Islet of Langerhans (tissue), 1 donor: ENCODE measurements around the gene LGI4.

Experiments used
- FAIRE-seq: peaks from one replicate; lab custom pipeline; 2011; peaks lifted over from hg19 to GRCh38; lab: Jason Lieb, UNC

The LGI4 gene

GRCh38 chr19:35134601-35135242 lies at the start of gene LGI4:
TSS of gene LGI4 (minus strand) at chr19:35135059. CDS start at chr19:35134680, 379 bp downstream.
- no peak for FAIRE-seq

- no peak for FAIRE-seq
Measured at GRCh38 chr19:35184267-35184666, 49.4 kb upstream of the LGI4 start.

- FAIRE-seq, result no peak
Measured at GRCh38 chr19:35181387-35181786, 46.5 kb upstream of the LGI4 start.

DNA sequence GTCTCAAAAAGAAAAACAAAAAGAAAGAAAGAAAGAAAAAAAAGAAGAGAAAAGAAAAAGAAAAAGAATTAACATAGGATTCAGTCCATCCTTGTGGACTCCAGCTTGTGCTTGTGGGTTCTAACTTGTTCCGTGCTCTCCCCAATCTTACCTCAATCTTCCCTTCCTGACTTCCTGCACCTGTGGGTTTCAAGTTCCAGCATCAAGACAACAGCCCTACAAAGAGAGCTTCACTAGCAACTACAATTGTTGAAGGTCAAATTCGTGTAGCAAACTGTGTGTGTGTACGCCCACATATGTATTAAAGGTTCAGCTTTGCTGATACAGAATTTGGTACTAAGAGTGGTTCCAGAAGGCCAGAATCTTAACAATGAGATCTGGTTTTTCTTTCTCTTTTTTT lies 45.0 kb upstream of the LGI4 start:
- no peak for FAIRE-seq

GRCh38 chr19:35178701-35179100 lies 43.8 kb upstream of the LGI4 start:
- FAIRE-seq, result no peak

GRCh38 chr19:35177377-35178274 lies 42.8 kb upstream of the LGI4 start:
- no peak for FAIRE-seq

- FAIRE-seq, result no peak
Measured at GRCh38 chr19:35176181-35176570, 41.3 kb upstream of the LGI4 start.

DNA sequence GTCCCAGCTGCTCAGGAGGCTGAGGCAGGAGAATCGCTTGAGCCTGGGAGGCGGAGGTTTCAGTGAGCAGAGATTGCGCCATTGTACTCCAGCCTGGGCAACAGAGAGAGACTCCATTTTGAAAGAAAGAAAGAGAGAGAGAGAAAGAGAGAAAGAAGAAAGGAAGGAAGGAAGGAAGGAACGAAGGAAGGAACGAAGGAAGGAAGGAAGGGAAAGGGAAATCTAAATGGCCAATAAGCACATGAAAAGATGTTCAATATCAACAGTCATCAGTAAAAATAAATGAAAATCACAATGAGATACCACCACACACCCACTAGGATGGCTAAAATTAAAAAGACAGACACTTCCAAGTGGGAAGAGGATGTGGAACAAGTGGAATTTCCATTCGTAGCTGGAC lies 39.4 kb upstream of the LGI4 start:
- no peak for FAIRE-seq

- FAIRE-seq, result no peak
Measured at GRCh38 chr19:35171730-35172129, 36.9 kb upstream of the LGI4 start.

DNA sequence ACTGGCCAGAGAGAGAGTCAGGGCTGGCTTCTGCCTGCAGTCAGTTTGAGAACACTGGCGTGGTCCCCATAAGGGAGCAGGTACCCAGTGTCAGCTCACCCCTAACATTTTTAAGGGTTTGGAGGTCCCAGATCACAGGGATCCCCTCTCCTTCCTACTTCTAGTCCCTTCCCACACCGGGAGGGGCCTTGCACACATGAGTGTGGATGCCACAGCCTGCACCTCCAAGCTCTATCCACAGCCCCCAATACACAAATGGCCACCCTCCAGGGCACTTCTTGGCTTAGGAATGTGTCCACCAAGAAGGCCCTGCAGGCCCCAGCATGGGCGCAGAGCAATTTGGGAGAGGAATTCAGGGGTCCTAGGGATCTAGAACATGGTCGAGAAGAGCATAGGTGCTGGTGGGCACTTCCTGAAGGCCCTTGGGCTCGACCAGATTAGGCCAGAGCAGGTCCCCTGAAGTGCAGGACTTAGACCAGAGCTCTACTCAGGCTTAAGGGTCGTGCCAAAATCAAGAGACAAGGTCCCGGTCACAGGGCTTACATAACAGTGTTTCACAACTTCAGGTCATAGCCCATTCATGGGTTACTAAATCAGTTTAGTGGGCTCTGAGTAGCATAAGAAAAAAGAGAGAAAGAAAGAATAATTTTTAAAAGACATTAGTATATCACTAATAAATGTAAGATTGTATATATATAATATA lies 35.7 kb upstream of the LGI4 start:
- FAIRE-seq, result no peak

GRCh38 chr19:35169221-35169995 lies 34.5 kb upstream of the LGI4 start:
- FAIRE-seq, result no peak

DNA sequence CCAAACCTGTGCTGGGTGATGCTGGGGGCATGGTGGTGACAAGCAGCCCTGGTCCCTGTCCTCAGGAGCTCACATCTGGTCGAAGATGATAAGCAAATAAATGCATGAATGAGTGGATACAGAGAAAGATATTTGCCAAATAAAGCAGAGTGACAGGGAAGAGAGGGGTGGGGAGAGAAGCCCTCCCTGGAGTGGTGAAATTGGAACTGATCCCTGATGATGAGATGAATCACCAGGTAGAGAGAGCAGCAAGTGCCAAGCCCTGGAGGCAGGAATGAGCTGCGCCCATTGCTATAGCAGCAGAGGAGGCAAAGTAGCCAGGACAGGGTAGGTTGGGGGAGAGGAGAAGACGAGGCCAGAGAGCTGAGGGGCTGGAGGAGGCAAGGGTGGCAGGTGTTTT lies 33.3 kb upstream of the LGI4 start:
- no peak for FAIRE-seq

GRCh38 chr19:35167251-35168119 lies 32.6 kb upstream of the LGI4 start:
- no peak for FAIRE-seq

DNA sequence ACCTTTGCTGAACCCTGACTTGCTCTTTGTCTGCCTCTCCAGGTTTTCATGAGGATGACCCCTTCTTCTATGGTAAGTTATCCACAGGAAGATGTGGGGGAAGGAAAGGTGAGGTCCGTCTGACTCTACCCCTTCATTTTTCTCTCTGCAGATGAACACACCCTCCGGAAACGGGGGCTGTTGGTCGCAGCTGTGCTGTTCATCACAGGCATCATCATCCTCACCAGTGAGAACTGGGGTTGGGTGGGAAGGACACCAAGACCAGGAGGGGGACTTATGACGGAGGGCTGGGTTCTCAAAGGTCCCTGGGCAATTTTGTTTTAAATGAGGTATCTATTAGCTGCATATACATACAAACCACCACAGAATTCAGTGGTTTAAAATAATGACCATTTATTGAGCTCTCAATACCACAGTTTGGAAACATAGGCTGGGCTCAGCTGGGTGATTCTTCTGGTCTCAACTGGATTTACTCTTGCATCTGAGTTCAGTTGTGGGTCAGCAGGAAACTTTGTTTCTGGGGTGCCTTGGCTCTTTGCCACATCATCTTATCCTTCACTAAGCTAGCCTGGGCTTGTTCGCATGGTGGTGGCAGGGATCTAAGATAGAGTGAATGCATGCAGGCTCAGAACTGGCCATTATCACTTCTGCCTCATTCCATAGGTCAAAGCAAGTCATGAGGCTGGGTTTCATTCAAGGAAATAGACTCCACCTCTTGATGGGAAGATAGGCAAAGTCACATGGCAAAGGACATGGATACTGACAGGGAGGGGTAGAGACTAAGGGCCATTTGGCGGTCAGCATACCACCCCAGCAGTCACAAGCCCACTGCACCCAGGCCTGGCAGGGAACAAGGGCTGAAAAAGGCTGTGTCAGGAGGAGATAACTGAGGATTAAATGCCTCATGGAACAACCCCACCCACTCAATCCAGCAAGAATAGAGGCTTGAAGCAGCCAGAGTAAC lies 31.5 kb upstream of the LGI4 start:
- no peak for FAIRE-seq

- no peak for FAIRE-seq
Measured at GRCh38 chr19:35165200-35166058, 30.6 kb upstream of the LGI4 start.

DNA sequence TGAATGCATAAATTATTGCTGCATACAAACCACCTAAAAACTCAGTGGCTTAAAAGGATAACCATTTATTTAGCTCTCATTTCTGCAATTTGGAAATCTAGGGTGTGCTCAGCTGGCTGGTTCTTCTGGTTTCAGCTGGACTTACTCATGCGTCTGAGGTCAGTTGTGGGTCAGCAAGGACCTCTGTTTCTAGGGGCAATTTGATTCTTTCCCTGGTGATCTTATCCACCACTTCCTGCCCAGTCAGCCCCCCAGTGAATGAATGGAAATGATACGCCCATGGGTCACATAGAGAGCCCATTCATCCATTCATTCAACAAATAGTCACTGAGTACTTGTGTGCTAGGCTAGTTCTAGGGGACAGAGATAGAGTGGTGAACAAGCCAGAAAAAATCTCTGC lies 29.6 kb upstream of the LGI4 start:
- no peak for FAIRE-seq

DNA sequence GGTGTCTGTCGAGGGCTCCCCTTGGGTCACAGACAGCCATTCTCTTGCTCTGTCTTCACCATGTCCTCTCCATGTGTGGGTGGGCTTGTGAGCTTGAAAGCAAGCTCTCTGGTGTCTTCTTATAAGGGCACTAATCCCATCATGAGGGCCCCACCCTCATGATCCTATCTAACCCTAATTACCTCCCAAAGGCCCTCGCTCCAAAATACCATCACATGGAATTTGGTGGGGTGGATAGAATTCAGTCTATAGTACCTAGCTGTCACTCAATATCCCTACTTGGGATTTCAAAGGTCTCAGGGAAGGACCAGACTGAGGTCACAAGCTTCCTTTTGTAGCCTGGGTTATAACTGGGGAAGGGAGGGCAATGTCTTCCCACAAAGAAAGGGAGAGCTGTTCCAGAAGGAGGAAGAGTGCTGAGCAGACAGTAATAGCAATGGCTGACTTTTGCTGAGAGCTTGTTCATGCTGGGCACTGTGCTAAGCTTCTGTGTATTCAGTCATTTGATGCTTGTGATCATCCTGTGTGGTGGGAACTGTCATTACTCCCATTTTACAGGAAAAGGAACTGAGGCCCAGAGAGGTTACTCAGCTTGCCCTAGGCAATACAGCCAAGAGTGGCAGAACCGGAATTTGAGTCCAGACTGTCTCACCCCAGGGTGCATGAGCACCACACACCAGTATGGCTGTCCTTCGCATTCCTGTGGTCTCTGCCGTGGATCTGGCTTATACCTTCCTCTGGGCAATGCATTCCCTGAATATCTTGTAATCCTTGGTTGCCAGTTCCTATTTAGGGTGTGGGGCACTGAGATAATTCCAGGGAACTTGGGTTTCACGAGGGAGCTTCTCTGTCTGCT lies 27.8 kb upstream of the LGI4 start:
- no peak for FAIRE-seq

GRCh38 chr19:35161434-35161743 lies 26.5 kb upstream of the LGI4 start:
- no peak for FAIRE-seq
